Glutamatergic neuron (in vitro differentiated cells): ENCODE results near the gene GABRG3. TPM values are rescaled to one million over a fixed set of nuclear protein-coding genes. Genes with fewer than 3 reads are reported as not detected.

Experiments used
- DNase-seq: peaks from one replicate; pipeline ENCODE4 v3.0.0; 2022
- H3K27ac Mint-ChIP-seq: one replicate; pipeline ENCODE4 v1.8.0; 2020; ENCODE audit warnings: mild to moderate bottlenecking, mixed read lengths, inconsistent platforms; ENCODE audit not compliant: unreplicated experiment
- H3K27me3 Mint-ChIP-seq: one replicate; pipeline ENCODE4 v1.8.0; 2020; ENCODE audit warnings: mild to moderate bottlenecking, moderate library complexity, mixed read lengths, inconsistent platforms; ENCODE audit not compliant: unreplicated experiment
- H3K36me3 Mint-ChIP-seq: one replicate; pipeline ENCODE4 v1.8.0; 2020; ENCODE audit warnings: mild to moderate bottlenecking, mixed read lengths, inconsistent platforms; ENCODE audit not compliant: unreplicated experiment
- H3K4me1 Mint-ChIP-seq: one replicate; pipeline ENCODE4 v1.8.0; 2020; ENCODE audit warnings: mild to moderate bottlenecking, low read depth, mixed read lengths, inconsistent platforms; ENCODE audit not compliant: unreplicated experiment
- H3K4me3 Mint-ChIP-seq: one replicate; pipeline ENCODE4 v1.8.0; 2020; ENCODE audit warnings: mild to moderate bottlenecking, mixed read lengths, inconsistent platforms; ENCODE audit not compliant: unreplicated experiment
- H3K9me3 Mint-ChIP-seq: one replicate; pipeline ENCODE4 v1.8.0; 2020; ENCODE audit warnings: mild to moderate bottlenecking, moderate library complexity, mixed read lengths, inconsistent platforms; ENCODE audit not compliant: unreplicated experiment
- CTCF ChIP-seq: fragments of 200-600 bp; sonication (generic); IDR thresholded peaks from one replicate; pipeline ENCODE4 v1.5.0; 2021; ENCODE audit not compliant: partially characterized antibody, unreplicated experiment
- total RNA-seq: library from RNA; stranded (reverse); fragmentation: NEBNext Ultra II Directional; extraction: Animal tissue kit (Norgen Biotek cat#: 25700); gene quantifications from one replicate; pipeline ENCODE4 v1.2.1, GENCODE V29; 2021; ENCODE audit not compliant: unreplicated experiment

GABRG3 gene
- total RNA-seq, 1 donor from 2014 or later, result 1.3 TPM

- DNase-seq, result no peak
- TF ChIP-seq CTCF, result no peak
- Mint-ChIP-seq H3K4me3 (no peak overlapping the region), H3K4me1 (peaks cover 34% of the 10 kb centered on the region), H3K36me3 (no peaks in the 10 kb centered on the region), H3K27ac (peak overlapping the region; percentile 60), H3K27me3 (peaks cover 10% of the 10 kb centered on the region), H3K9me3 (peaks cover 6% of the 10 kb centered on the region)
These were observed 278.8 kb downstream of the GABRG3 start for GRCh38 chr15:27249760-27250109.

GRCh38 chr15:27250223-27250622 lies 279.2 kb downstream of the GABRG3 start:
- peaks cover 10% of the 10 kb centered on the region for H3K27me3 Mint-ChIP-seq
- no peak for TF ChIP-seq CTCF
- H3K9me3 Mint-ChIP-seq, result peaks cover 6% of the 10 kb centered on the region
- H3K4me3 Mint-ChIP-seq, result no peak overlapping the region
- H3K36me3 Mint-ChIP-seq, result no peaks in the 10 kb centered on the region
- peaks cover 34% of the 10 kb centered on the region for H3K4me1 Mint-ChIP-seq
- no peak for DNase-seq
- no peak overlapping the region for H3K27ac Mint-ChIP-seq

- Mint-ChIP-seq H3K9me3 (peaks cover 6% of the 10 kb centered on the region), H3K4me1 (peaks cover 26% of the 10 kb centered on the region), H3K27me3 (peaks cover 4% of the 10 kb centered on the region), H3K27ac (no peak overlapping the region), H3K36me3 (no peaks in the 10 kb centered on the region), H3K4me3 (no peak overlapping the region)
- no peak for DNase-seq
- no peak for TF ChIP-seq CTCF
These were observed 283.1 kb downstream of the GABRG3 start for GRCh38 chr15:27254055-27254454.

GRCh38 chr15:27254801-27255200 lies 283.8 kb downstream of the GABRG3 start:
- Mint-ChIP-seq H3K27me3 (no peaks in the 10 kb centered on the region), H3K36me3 (no peaks in the 10 kb centered on the region), H3K9me3 (peaks cover 2% of the 10 kb centered on the region), H3K4me1 (peaks cover 23% of the 10 kb centered on the region), H3K4me3 (no peak overlapping the region), H3K27ac (no peak overlapping the region)
- DNase-seq, result no peak
- TF ChIP-seq CTCF, result no peak

GRCh38 chr15:27256446-27256845 lies 285.5 kb downstream of the GABRG3 start:
- no peaks in the 10 kb centered on the region for H3K36me3 Mint-ChIP-seq
- no peaks in the 10 kb centered on the region for H3K27me3 Mint-ChIP-seq
- peaks cover 26% of the 10 kb centered on the region for H3K4me1 Mint-ChIP-seq
- no peak for TF ChIP-seq CTCF
- H3K4me3 Mint-ChIP-seq, result no peak overlapping the region
- H3K27ac Mint-ChIP-seq, result no peak overlapping the region
- H3K9me3 Mint-ChIP-seq, result peaks cover 4% of the 10 kb centered on the region
- DNase-seq, result no peak
